Measurements from ENCODE around the gene HSH2D. TPM values are rescaled to one million over a fixed set of nuclear protein-coding genes. Genes with fewer than 3 reads are reported as not detected.

The HSH2D gene
- total and polyA plus RNA-seq, 9 of the 15 experiments (the other 6 are each of a cell fraction or from before 2014, with no cell fraction given), result 0.03 to 1.1 (median 0.35) TPM; not detected in 1

GRCh38 chr19:16185123-16185767 lies 41.8 kb downstream of the HSH2D start, which contains the start of gene FAM32A (continued):
- TF ChIP-seq MBD1 (CRISPR knock-in tag; IDR thresholded peaks at IDR 0.05) (no peak), ZNF586 (CRISPR knock-in tag; conservative IDR thresholded peaks at IDR 0.05) (no peak), RBM39 (optimal IDR thresholded peaks at IDR 0.05; ENCODE audit: low read depth, low read length) (no peak), POLR2G (IDR thresholded peaks at IDR 0.05; ENCODE audit: low read depth, low read length) (peak; percentile 92), FIP1L1 (IDR thresholded peaks at IDR 0.05; ENCODE audit: low read depth, low read length, poor library complexity, severe bottlenecking) (no peak), RBM15 (IDR thresholded peaks at IDR 0.05; ENCODE audit: insufficient read depth, low read length) (no peak), HNRNPK (IDR thresholded peaks at IDR 0.05; ENCODE audit: low read depth, low read length, poor library complexity, severe bottlenecking) (no peak), NELFE (IDR thresholded peaks at IDR 0.05; ENCODE audit: insufficient read depth, insufficient read length) (no peak), CBX8 (IDR thresholded peaks at IDR 0.05; ENCODE audit: borderline replicate concordance, extremely low read depth, low read depth, low read length, poor library complexity, severe bottlenecking) (no peak), VEZF1 (CRISPR knock-in tag; IDR thresholded peaks at IDR 0.05) (peak; percentile 19; the same call in 1 of the 2 replicates), ZNF696 (CRISPR knock-in tag; conservative IDR thresholded peaks at IDR 0.05) (no peak)
- TF ChIP-seq, protein P1, sequence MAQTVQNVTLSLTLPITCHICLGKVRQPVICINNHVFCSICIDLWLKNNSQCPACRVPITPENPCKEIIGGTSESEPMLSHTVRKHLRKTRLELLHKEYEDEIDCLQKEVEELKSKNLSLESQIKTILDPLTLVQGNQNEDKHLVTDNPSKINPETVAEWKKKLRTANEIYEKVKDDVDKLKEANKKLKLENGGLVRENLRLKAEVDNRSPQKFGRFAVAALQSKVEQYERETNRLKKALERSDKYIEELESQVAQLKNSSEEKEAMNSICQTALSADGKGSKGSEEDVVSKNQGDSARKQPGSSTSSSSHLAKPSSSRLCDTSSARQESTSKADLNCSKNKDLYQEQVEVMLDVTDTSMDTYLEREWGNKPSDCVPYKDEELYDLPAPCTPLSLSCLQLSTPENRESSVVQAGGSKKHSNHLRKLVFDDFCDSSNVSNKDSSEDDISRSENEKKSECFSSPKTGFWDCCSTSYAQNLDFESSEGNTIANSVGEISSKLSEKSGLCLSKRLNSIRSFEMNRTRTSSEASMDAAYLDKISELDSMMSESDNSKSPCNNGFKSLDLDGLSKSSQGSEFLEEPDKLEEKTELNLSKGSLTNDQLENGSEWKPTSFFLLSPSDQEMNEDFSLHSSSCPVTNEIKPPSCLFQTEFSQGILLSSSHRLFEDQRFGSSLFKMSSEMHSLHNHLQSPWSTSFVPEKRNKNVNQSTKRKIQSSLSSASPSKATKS (CRISPR knock-in tag; IDR thresholded peaks at IDR 0.05), result no peak

All from K562 (cell line).